Erythroblast (primary cell): Measurements from ENCODE around the gene STIM2.

Experiments
- GATA1 ChIP-seq: IDR thresholded peaks from 2 replicates; pipeline ENCODE4 v1.6.1; 2011; ENCODE audit warnings: low read depth, mild to moderate bottlenecking, control low read depth, low read length, moderate library complexity
- POLR2A ChIP-seq: IDR thresholded peaks from 2 replicates; pipeline ENCODE4 v1.6.1; 2011; ENCODE audit warnings: mild to moderate bottlenecking, low read length

DNA sequence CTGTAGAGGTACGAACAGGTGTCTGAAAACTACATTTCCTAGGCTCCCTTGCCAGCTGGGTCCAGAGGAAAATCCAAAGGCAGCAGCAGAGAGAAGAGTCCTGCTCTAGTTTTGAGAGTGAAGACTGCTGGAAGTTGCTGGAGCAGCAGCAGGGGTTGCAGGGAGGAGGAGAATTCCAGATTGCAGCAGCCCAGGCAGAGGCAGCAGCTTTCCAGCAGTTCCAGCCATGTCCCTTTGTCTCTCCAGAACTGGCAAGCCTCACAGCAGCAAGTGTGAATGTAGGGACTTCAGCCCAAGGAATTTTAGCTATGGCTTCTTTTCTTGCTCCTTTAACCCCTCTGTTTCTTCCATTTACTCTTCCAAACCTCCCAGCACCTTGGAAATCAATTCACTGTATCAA is 24.1 kb upstream of the STIM2 start:
- TF ChIP-seq POLR2A (no peak), GATA1 (no peak)
